ENCODE results near the gene RETREG1.
"Not testable (repeated sequence)": the region's sequence is repeated elsewhere in the genome, so short reads cannot be mapped to it uniquely, and the experiment has no call there.

RETREG1 gene

DNA sequence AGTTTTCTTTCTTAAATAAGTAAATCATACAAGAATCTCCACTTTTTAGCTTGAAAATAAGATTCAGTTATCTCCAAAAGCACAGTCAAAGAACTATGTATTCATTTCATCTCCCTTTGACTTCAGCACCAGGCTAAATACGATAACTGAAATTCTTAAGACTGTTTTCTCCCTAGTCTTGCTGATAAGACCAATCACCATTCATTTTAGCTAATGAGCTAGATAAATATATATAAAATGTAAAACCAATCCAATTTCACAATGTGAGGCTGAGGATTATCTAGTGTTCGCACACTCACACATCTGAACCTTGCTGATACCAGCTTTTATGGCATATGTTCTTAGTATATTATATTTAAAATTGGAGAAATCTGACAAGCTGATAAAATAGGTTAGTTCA, 133.9 kb downstream of the RETREG1 start:
- no peak for DNase-seq

DNA sequence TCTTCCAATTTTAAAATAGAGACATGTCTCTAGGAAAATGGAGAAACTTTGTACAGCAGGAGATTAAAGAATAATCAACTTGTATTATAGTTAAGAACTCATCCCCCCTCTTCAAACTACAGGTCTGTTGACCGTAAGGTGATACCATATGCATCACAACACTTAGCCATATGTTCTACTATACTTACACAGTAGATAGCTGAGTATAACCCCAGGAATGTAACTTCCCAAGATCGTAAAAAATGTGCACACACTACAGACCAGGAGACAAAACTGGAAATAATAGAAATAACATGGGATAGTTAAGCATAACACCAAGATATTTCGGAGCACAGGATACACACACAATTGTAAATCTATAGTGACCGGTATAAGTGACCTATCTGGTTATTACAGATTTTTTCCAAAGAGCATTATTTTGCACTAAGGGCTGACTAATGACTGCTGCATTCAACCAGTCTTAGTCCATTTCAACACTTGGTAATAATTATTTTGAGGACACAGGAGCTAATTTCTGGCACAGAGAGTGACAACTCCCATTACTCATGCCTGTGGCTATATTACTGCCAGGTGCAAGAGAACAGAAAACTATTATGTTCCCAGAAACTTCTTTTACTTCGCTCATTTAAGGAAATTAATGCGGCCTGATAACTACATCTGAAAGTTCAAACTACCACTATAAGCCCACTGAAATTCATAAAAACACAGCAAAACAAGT, 135.8 kb downstream of the RETREG1 start:
- DNase-seq: no peak

DNA sequence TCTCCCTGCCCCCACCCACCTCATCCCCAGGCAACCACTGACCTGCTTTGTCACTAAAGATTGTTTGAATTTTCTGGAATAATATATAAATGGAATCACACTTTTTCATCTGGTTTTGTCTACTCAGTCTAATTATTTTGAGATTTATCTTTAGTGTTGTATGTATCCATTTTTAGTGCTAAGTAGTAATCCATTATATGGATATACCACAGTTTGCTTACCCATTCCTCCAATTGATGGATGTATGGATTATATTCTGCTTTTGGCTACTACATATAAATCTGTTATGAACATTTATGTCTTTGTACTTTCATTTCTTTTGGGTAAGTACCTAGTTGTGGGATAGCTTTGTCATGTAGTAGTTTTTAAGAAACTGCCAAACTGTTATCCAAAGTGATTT, 136.7 kb downstream of the RETREG1 start:
- no peak for DNase-seq

DNA sequence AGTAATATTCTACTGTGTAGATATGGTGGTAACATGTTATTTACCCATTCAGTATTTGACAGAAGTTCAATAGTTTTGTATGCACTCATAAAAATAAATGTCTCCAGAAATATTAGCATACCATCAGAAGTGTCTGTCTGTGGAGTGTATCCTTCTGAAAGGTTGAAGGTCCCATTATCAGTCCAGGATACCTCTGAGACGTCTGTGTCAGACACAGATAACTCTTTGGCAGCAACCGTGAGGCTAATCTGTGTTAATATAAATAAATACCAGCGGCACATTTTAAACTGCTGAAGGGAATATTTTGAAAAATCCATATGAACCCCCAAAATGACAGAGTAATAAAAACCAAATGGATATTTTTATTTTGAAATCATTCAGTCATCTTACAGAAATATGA, 139.3 kb downstream of the RETREG1 start:
- DNase-seq: no peak

DNA sequence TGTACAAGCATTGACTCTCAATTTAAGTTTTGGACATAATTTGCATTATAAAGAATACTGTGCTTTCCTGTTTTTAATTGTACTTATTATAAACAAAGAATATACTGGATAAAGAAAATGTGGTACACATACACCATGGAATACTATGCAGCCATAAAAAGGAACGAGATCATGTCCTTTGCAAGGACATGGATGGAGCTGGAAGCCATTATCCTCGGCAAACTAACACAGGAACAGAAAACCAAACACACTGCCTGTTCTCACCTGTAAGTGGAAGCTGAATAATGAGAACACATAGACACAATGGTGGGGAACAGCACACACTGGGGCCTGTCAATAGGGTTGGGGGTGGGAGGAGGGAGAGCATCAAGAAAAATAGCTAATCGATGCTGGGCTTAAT, 140.4 kb downstream of the RETREG1 start:
- DNase-seq: not testable (repeated sequence)

DNA sequence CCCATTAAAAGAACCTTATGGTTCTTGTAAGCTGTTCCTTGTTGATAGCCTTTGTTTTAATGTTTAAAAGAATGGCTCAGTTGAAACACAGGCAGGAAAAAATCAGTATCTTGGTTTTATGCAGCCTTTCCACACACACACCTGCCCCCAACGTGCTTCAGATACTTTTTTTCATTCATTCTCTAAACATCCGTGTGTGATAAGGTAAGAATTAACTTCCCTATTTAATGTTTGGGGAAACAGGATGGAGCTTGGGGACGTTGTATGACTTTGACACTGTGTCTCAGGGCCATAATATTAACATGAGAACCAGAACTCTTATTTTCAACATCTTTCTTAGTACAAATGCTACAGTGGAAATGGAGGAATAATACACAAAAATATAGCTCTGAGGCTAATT, 145.4 kb downstream of the RETREG1 start:
- DNase-seq: no peak

DNA sequence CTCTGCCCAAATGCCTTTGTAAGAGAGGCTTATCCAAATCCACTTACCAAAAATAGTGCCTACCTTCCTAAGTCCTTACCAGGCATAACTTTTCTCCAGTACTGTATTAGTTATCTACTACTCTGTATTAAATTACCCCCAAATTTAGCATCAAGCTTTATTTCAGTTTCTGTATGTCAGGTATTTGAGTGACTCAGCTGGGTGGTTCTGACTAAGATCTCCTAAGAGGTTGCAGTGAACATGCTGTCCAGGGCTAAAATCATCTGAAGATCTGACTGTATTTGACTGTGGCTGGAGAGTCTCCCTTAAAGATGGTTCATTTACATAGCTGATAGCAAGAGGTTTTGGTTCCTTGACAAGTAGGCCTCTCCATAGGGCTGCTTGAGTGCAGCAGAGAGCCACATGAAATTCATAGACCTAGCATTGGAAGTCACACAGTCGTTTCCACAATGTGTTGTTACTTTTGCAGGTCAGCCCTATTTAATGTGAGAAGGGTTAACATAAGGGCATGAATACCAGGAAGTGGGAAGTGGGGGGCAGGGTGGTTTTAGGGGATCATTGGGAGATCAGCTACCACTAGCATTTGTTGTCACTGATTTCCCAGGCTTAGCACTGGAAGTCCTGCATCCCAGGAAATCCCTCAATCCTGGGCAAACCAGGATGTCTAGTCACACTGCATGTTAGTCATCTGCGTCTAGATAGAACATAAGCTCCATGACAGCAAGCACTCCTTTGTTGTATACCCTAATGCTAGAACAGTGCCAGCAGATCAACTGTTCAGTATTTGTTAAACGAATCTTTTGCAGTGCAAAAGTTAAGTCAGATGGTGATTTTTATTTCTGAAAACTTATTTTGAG, 149.2 kb downstream of the RETREG1 start:
- no peak for DNase-seq

DNA sequence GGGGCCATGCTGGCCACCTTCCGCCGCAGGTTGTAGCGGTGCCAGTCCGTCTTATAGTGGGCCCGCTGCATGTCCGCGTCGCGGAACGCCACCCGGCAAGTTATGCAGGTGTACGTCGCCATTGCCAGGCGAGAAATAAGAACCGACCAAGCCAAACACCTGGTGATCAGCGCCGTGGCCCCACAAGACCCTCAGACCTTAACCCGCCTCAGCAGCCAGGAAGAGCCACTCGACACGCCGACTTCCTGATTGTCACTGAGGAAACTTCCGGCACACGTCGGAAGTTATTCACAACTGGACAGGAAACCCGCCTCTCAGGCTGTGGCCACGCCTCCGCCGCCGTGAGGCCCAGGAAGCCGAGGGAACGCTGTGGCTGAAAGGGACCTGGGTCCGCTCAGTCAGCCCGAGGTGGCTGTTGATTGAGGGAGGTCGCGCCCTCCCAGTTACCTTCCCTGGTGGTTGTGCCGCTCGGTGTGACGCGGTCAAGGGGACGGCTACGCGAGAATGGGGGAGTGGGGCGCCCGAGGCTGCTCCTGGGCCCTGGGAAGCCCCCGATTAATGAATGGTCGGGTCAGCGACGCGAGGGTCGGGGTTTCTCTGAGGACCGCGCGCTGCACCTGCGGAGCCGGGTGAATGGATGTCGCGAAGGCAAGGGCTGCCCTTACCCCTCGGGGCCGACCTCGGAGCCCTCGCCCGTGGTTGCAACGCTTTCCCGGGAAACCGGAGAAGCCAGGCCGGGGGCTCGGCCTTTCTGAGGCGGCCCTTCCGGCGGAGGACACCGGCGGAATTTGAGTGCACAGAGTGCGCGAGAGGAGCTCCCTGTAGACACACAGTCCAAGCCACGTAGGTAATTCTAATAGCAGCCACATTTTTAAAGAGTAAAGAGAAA, 151.0 kb downstream of the RETREG1 start, which contains the start of gene ZNF622:
Gene ZNF622 (minus strand): TSS at position 257 of the 889 bp plus-strand sequence. CDS start 135 bp downstream, at position 122.
- DNase-seq: peak; percentile 84

DNA sequence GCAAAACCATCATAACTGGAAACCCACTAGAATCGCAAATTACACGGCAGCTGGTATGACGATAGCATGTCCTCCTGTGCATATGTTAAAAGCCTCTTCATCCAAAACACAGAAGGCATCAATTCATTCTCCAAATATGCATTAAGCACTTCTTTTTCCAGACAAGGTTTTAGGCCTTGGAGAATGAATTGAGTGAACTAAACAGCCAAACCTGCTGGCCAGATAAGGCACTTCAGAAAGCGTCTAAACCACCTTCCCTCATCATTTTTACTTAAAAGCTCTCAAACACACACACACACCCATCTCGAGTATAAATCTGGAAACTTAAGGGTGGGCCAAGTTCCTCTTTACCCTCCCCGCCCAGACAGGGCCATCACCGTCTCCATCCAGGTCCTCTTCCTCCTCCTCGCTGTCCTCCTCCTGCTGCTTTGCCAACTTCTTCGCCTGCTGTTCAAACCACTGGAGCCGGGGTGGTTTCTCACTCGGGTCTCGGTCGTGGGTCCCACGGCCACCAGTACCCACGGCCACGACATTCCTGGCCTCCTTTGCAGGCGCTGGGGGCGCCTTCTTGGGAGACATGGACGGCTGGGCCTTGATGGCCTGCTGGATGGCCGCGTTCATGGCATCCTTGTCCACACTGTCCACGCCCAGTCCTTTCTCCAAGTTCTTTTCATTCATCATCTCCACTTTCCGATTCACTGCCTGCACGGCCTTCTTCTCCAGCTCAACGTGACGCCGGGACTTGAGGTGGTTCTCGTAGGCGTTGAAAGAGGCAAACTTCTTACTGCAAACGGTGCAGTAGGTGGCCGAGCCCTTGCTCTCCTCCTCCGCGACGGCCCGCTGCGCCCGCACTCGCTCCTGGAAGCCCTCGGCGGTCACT, 151.9 kb downstream of the RETREG1 start:
- no peak for DNase-seq

DNA sequence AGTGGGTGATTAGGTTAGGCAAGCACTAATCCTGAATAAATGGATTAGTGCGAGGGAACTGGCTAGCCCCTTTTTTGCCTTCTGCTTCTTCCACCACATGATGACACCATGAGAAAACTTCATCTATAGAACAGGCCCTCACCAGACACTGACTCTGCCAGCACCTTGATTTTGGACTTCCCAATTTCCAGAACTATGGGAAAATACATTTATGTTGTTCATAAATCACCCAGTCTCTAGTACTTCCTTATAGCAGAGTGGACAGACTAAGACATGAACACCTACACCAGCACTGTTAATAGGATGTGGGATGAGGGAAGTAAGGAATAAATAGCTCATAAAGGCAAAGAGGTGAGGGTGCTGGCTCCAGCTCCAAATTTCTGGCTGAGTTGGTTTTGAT, 152.6 kb downstream of the RETREG1 start:
- DNase-seq: no peak

DNA sequence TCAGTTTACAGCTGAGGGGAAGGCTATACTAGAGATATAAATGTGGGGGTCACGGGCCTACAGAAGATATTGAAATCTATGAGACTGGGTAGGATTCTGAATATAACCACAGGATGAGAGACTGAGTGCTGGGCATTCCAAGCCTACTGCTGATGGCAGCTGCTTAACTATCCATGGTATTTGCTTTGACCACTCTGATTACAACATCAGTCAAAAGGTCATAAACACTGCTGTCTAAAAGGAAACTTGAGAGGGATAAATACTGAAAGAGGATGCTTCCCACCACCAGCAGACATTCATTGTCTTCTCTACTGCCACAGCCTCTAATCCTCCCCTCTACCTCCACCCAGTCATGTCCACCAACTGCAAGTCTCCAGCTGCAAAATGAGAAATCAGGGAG, 155.0 kb downstream of the RETREG1 start:
- DNase-seq: no peak

DNA sequence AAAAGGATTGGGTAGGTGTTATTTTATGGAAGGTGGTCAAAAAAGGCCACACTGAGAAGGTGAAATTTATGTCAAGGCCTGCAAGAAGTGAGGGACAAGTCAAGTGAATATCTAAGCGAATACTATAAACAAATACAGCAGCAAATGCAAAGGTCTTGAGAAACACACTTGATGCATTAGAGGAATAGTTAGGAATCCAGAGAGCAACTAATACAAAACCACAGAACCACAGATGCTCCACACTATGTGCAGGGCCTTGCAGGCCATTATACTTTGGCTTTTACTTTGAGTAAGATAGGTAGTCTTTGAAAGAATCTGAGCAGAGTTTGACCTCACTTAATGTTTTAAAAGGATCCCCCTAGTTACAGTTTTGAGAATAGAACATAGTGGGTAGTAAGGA, 155.8 kb downstream of the RETREG1 start:
- DNase-seq: no peak

DNA sequence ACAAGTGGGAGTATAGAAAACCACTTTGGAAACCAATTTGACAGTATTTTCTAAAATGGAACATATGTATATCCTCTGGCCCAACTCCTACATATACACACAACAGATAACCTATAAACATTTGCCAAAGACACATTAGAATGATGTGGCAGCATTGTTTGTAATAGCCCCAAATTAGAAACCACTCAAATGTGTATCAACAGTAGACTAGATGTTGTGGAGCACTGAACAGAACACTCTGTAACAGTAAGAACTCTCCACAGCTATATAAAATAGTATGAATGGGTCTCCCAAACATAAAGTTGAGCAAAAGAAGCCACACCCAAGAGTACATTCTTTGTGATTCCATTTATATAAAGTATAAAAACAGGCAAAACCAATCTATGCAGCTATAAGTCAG, 157.3 kb downstream of the RETREG1 start:
- DNase-seq: no peak

DNA sequence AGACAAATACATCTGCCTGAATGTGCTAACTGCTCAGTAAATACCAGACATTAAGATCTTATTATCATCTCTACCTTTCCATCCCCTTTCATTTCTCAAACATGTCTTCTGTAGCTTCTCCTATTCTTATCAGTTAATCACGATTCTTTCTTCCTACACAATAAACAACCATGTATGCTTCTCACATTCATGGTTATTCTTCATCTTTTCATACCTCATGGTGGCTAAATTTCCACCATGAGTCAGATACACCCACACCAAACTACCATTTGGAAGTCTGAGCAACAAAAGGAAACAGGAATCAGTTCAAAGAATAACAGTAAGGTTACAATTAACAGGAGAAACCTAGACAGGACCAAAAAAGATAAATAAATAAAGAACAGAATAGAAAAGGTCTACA, 158.9 kb downstream of the RETREG1 start:
- no peak for DNase-seq

DNA sequence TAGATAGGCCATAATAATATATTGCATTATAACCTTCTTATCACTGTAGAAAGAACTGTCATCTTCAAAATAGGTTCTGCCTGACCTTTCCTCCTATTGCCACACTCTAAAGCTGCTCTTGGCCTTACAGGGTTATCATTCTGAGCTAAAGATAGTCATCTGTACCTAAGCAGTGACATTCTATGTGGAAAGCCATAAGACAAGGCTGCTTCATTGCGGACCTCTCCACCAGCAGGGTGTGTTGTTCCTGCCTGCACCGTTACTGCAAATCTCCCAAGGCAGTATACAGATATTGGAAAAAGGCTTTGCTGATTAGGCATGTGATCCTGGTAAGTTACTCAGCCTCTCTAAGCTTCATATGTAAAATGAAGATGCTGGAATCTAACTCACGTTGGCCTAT, 159.3 kb downstream of the RETREG1 start:
- no peak for DNase-seq

DNA sequence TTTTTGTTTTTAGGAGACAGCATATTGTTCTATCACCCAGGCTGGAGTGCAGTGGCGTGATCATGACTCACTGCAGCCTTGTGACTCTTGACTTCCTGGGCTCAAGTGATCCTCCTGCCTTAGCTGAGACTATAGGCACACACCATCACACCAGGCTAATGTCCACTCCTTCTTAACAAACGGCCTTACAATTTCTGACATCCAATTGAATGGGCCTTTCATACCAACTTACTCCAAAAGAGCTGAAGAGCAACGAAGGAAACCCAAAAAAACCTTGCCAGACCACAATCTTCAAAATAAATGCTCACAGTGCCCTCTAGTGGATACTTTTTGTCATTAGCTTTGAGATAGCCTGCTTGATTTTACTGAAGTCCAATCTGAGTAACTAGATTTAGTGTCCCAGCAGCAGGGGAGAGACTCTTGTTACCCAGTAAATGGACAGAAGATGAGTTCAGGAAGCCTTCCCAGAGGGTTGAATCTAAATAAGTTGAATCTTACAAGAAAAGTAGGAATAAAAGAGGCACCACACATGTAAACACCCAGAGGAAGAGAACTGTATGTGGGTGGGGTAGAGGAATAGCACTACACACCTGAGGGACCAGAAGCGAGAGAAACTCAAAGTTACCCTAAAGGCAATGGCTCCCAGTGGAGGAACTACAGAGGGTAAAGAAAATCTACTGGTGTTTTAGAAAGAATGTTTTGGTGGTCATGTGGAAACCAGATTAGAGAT, 160.5 kb downstream of the RETREG1 start:
- peak; percentile 68 for DNase-seq

DNA sequence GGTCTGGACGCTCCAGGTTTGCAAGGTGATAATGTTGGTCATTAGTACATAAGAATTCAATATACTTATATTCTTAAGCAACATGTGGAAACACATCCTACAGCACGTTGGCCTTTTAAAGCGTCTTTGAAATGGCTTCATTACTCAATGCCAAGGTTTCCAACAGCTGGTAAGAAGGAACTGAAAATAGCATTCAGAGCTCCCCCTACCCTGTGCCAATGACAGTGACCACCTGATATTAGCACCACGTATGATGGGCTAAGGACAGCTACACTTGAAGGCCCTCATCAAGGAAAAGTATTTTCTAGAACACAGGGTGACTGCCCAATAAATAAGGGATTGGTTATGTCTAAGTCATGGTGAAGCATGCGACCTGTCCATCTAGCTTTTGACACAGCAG, 161.1 kb downstream of the RETREG1 start:
- DNase-seq: no peak

DNA sequence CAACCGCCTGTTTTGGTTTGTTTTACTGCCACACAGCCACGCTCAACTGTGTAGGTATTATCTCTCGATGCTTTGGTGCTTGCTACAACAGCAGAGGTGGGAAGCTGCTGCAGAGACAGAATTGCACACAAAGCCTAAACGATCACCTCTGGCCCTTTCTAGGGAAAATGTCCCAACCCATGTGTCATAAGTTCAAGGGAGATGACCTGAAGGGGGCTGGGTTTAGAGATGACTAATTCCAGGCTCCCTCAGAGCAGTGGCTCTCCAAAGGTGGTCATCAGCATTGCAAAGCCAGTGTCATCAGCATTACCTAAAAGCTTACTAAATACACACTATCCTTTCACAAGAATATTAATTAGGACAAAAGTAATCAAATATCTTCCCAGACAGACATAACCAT, 162.1 kb downstream of the RETREG1 start:
- DNase-seq: no peak

DNA sequence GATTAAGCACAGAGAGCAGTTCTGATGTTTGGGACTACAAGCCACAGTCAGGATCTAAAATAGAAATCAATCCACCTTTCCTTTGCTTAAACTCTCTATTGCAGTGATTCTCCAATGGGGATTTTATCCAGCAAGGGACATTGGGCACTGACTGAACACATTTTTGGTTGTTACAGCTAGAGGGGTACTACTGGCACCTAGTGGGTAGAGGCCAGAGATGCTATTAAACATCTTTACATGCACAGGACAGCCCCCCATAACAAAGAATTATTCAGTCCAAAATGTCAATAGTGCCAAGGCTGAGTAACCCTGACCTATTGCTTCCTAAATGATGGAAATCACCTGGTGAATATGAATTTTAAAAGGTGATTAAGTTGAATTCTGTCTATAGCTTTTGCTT, 163.2 kb downstream of the RETREG1 start:
- peak; percentile 17 for DNase-seq

DNA sequence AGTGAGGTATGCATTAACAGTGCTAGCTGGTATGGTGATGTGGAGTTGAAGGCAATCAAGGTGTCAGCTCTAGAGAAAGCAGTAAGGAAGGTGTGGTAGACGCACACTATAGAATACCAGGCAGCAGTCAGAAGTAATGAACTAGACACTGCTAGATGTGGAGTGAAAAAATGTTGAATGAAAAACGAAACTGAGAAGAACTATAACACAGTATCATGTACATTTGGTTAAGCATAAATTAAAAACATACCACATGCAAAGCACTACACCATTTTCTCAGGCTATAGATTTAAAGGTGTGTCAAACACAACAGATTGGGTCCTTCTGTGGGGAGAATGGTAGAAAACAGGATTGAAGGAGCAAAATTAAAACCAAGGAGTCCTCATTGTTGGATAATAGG, 166.6 kb downstream of the RETREG1 start:
- no peak for DNase-seq

DNA sequence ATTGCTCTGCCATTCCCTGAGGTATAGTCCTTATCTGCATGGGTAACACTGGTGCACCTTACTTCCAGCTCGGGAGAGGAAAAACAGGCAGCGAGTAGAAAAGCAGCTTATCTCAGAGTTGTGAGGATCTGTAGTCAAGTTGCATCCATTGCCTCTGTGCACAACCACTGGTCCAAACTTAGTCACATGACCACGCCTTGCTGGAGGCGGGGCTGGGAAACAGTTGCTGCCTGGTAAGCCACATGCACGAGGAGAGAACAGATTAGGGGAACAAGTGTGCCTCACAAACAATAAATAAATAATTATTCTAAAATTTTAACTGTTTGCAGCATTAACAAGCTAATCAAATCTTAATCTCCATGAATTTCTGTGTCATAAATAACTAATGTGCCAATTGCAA, 169.8 kb downstream of the RETREG1 start:
- DNase-seq: no peak

DNA sequence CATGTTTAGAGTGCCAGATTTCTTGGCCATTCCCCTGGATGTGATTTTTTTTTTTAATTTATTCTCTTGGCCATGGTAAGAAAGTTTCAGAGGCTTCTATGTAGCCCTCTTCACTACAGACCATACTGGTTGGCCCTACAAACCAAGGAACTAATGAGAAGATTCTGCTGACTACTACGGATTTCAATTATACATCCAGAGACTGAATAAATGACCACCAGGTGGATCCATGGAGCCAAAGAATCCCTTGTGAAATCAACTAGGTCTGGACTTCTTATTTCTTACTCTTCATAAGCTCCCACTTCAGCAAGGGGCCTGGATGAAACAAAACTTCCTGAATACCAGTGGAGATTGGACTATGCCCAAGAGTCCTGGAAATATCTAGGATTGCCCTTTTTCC, 178.8 kb downstream of the RETREG1 start:
- DNase-seq: no peak
